Keratinocyte (primary cell): ENCODE measurements around the gene CIROP. TPM values are rescaled to one million over a fixed set of nuclear protein-coding genes. Genes with fewer than 3 reads are reported as not detected.
A peak's percentile ranks its signal among the peaks of the same experiment; 100 is the strongest.

ENCODE experiments used
- DNase-seq: peaks from one replicate; pipeline ENCODE4 v3.0.0-alpha.2; 2011; ENCODE audit warnings: low read depth, missing footprints, low spot score
- FAIRE-seq: peaks from 2 replicates; lab custom pipeline; 2011; peaks lifted over from hg19 to GRCh38; lab: Jason Lieb, UNC
- H2AFZ ChIP-seq: 2 replicates; pipeline ENCODE4 v1.6.0; 2012; ENCODE audit warnings: low read length, control low read depth, inconsistent platforms; ENCODE audit not compliant: control insufficient read depth
- H3K27ac ChIP-seq: 2 replicates; pipeline ENCODE4 v1.5.1; 2011; ENCODE audit warnings: low read length; ENCODE audit not compliant: control insufficient read depth, insufficient read depth
- H3K27me3 ChIP-seq: 3 replicates; pipeline ENCODE4 v1.6.0; 2011; ENCODE audit warnings: low read length; ENCODE audit not compliant: control insufficient read depth, insufficient read depth; ENCODE audit errors: extremely low read depth
- H3K36me3 ChIP-seq, 2 experiments: 2 replicates in 1 of 2; 3 replicates in 1 of 2; pipeline ENCODE4 v1.5.1; 2011; ENCODE audit warnings: low read length in 2 of 2, mild to moderate bottlenecking in 1 of 2; ENCODE audit not compliant: control insufficient read depth in 2 of 2, insufficient read depth in 2 of 2; ENCODE audit errors: extremely low read depth in 1 of 2
- H3K4me1 ChIP-seq: 3 replicates; pipeline ENCODE4 v1.5.1; 2011; ENCODE audit warnings: low read length; ENCODE audit not compliant: control insufficient read depth, insufficient read depth; ENCODE audit errors: extremely low read depth
- H3K4me2 ChIP-seq: 3 replicates; pipeline ENCODE4 v1.6.0; 2011; ENCODE audit warnings: low read depth, low read length; ENCODE audit not compliant: control insufficient read depth, insufficient read depth; ENCODE audit errors: extremely low read depth
- H3K4me3 ChIP-seq, 3 experiments: fragments of 200-600 bp in 1 of 3; sonication (generic) in 1 of 3; 2 replicates in 2 of 3; 3 replicates in 1 of 3; pipeline ENCODE4 v1.5.1; 2011 to 2016; ENCODE audit warnings: low read length in 3 of 3, mild to moderate bottlenecking in 3 of 3, control low read depth in 2 of 3, inconsistent platforms in 1 of 3, low read depth in 1 of 3, mixed read lengths in 1 of 3, mixed run types in 1 of 3, moderate library complexity in 1 of 3; ENCODE audit not compliant: control insufficient read depth in 2 of 3, insufficient read depth in 2 of 3; ENCODE audit errors: extremely low read depth in 1 of 3
- H3K79me2 ChIP-seq: 2 replicates; pipeline ENCODE4 v1.6.0; 2012; ENCODE audit warnings: low read length; ENCODE audit not compliant: control insufficient read depth, insufficient read depth
- H3K9ac ChIP-seq: 3 replicates; pipeline ENCODE4 v1.6.0; 2011; ENCODE audit warnings: low read length; ENCODE audit not compliant: control insufficient read depth, insufficient read depth; ENCODE audit errors: extremely low read depth
- H3K9me1 ChIP-seq: 3 replicates; pipeline ENCODE4 v1.6.0; 2011; ENCODE audit warnings: low read length; ENCODE audit not compliant: control insufficient read depth, insufficient read depth; ENCODE audit errors: extremely low read depth
- H3K9me3 ChIP-seq: 2 replicates; pipeline ENCODE4 v1.5.1; 2012; ENCODE audit warnings: low read depth, low read length; ENCODE audit not compliant: control insufficient read depth
- H4K20me1 ChIP-seq: 3 replicates; pipeline ENCODE4 v1.6.0; 2011; ENCODE audit warnings: low read length; ENCODE audit not compliant: control insufficient read depth, insufficient read depth; ENCODE audit errors: extremely low read depth
- EZH2 ChIP-seq: IDR thresholded peaks from one replicate; pipeline ENCODE4 v1.6.1; 2012; ENCODE audit warnings: inconsistent platforms, mild to moderate bottlenecking, low read length, moderate library complexity
- dilution Hi-C: fragments of 300-500 bp; cut with MboI; formaldehyde crosslinking; loops from one replicate; pipeline ENCODE4 v1.7.0; 2020; ENCODE audit warnings: low sequenced_read_pairs; ENCODE audit not compliant: extremely low pct_ligation_motif_present
- polyA plus RNA-seq, 5 experiments: library from polyadenylated mRNA; depleted of rRNA in 3 of 5; stranded (reverse) in 3 of 5; stranded (forward) in 1 of 5; unstranded in 1 of 5; fragments of >200 nt; gene quantifications; 1 replicate in 1 of 5; 2 replicates in 3 of 5; 3 replicates in 1 of 5; pipeline versions ENCODE4 v1.2.1 to v1.2.3, GENCODE V29; 2011 to 2012; ENCODE audit warnings: missing spikeins in 2 of 5, low read depth in 1 of 5, low replicate concordance in 1 of 5
- TF ChIP-seq, protein P1 (sequence below), 3 experiments: IDR thresholded peaks in 1 of 3; conservative IDR thresholded peaks in 1 of 3; optimal IDR thresholded peaks in 1 of 3; 2 replicates in 2 of 3; 3 replicates in 1 of 3; pipeline versions ENCODE3 to v1.5.1; 2011; ENCODE audit warnings: low read length in 3 of 3, mild to moderate bottlenecking in 3 of 3, moderate library complexity in 2 of 3, control low read depth in 1 of 3, inconsistent platforms in 1 of 3; ENCODE audit not compliant: insufficient read depth in 2 of 3; ENCODE audit errors: extremely low read depth in 1 of 3

Gene CIROP
- polyA plus RNA-seq, 1 donor (not counting 4 experiments of a cell fraction or from before 2014, with no cell fraction given): not detected

DNA sequence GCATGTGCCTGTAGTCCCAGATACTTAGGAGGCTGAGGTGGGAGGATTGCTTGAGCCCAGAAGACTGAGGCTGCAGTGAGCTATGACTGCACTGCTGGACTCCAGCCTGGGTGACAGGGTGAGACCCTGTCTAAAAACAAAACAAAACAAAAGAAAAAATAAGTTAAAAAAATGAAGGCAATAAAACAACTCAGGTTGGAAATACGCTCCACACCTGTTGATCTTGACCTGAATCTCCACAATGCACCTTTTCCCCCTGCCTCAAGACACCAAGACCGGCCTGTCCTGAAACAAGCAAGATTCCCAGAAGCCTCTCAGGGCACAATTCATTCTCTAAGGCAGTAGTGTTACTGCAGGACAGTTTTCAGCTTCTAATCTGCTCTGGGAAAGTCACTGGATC lies 35.1 kb upstream of the CIROP start:
- Histone ChIP-seq H3K9ac (no peak overlapping the region), H3K79me2 (no peaks in the 10 kb centered on the region), H3K27me3 (no peaks in the 10 kb centered on the region), H3K4me1 (peaks cover 43% of the 10 kb centered on the region), H3K9me3 (no peaks in the 10 kb centered on the region), H3K4me3 (no peak overlapping the region), H3K36me3 (peaks cover 6 to 11% of the 10 kb centered on the region in 2 experiments), H3K4me2 (no peak overlapping the region), H3K9me1 (no peaks in the 10 kb centered on the region), H2AFZ (no peak overlapping the region), H3K27ac (no peak overlapping the region), H4K20me1 (no peaks in the 10 kb centered on the region)
- dilution Hi-C loops: no loop called here
- FAIRE-seq (no peak), DNase-seq (no peak)
- TF ChIP-seq, protein P1, sequence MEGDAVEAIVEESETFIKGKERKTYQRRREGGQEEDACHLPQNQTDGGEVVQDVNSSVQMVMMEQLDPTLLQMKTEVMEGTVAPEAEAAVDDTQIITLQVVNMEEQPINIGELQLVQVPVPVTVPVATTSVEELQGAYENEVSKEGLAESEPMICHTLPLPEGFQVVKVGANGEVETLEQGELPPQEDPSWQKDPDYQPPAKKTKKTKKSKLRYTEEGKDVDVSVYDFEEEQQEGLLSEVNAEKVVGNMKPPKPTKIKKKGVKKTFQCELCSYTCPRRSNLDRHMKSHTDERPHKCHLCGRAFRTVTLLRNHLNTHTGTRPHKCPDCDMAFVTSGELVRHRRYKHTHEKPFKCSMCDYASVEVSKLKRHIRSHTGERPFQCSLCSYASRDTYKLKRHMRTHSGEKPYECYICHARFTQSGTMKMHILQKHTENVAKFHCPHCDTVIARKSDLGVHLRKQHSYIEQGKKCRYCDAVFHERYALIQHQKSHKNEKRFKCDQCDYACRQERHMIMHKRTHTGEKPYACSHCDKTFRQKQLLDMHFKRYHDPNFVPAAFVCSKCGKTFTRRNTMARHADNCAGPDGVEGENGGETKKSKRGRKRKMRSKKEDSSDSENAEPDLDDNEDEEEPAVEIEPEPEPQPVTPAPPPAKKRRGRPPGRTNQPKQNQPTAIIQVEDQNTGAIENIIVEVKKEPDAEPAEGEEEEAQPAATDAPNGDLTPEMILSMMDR (optimal IDR thresholded peaks at IDR 0.05 in 1 of 3, IDR thresholded peaks at IDR 0.05 in 1 of 3, conservative IDR thresholded peaks at IDR 0.05 in 1 of 3; ENCODE audit: extremely low read depth in 1 of 3, insufficient read depth in 2 of 3, low read length in 3 of 3): no peak
- TF ChIP-seq EZH2: no peak

DNA sequence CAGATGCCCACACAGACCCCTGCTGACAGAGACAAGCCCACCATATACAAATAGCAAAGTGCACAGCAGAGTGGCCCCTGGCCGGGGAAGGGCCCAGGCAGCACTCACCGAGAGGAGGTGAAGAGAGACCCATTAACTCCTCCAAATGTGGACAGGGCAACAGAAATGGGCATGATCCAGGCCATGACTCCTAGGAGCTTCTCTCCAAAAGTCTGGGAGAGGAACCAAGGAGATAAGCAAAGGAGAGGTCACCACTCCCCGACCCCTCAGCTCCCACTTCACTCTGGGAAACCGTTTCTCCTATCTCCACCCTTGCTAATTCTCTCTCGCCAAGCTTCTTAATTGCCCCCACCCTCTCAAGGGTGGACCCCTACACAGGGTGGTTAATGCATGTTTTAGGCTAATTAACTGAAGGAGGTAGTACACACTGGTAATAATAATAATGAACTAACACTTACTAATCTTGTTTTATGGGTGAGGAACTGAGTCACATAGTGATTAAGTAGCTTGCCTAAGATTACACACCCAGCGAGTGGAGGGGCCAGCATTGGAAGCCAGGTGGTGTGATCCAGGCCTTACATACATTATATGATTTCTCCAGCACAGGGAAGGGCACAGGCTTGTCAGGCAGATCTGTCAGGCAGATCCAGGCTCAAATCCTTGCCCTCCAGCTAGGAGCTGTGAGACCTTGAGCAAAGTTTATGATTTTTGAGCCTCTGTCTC lies 33.2 kb upstream of the CIROP start:
- Histone ChIP-seq H3K4me3 (peak overlapping the region in 1 of 3 experiments; percentile 6), H3K4me2 (peak overlapping the region; percentile 61), H3K36me3 (peaks cover 6 to 9% of the 10 kb centered on the region in 2 experiments), H3K9me1 (no peaks in the 10 kb centered on the region), H3K27ac (peak overlapping the region; percentile 89), H4K20me1 (no peaks in the 10 kb centered on the region), H3K4me1 (peaks cover 43% of the 10 kb centered on the region), H3K79me2 (no peaks in the 10 kb centered on the region), H2AFZ (no peak overlapping the region), H3K27me3 (no peaks in the 10 kb centered on the region), H3K9me3 (no peaks in the 10 kb centered on the region), H3K9ac (peak overlapping the region; percentile 61)
- peak; percentile 95 for DNase-seq
- dilution Hi-C loops: no loop called here
- TF ChIP-seq EZH2: no peak
- TF ChIP-seq, protein P1 (optimal IDR thresholded peaks at IDR 0.05 in 1 of 3, IDR thresholded peaks at IDR 0.05 in 1 of 3, conservative IDR thresholded peaks at IDR 0.05 in 1 of 3; ENCODE audit: extremely low read depth in 1 of 3, insufficient read depth in 2 of 3, low read length in 3 of 3): no peak
- peak; percentile 94 for FAIRE-seq
